HepG2 (cell line): ENCODE results near the gene FOXK2. TPM values are rescaled to one million over a fixed set of nuclear protein-coding genes. Genes with fewer than 3 reads are reported as not detected.

ENCODE experiments used
- ARHGAP35 ChIP-seq: sonication (generic); formaldehyde crosslinking; IDR thresholded peaks from 2 replicates; pipeline ENCODE4 v1.9.0; 2022; ENCODE audit warnings: mild to moderate bottlenecking, inconsistent platforms, moderate library complexity, missing genetic modification reagents, borderline replicate concordance
- HDAC2 ChIP-seq: sonication (generic); formaldehyde crosslinking; IDR thresholded peaks from 2 replicates; pipeline ENCODE4 v1.4.0; 2020; ENCODE audit warnings: missing genetic modification reagents
- IKZF4 ChIP-seq: sonication (generic); formaldehyde crosslinking; IDR thresholded peaks from 2 replicates; pipeline ENCODE4 v1.5.1; 2020; ENCODE audit warnings: borderline replicate concordance, mild to moderate bottlenecking, low read depth, missing genetic modification reagents; ENCODE audit errors: not compliant biosample characterization
- LBX2 ChIP-seq: sonication (generic); formaldehyde crosslinking; IDR thresholded peaks from 2 replicates; pipeline ENCODE4 v1.5.0; 2020; ENCODE audit warnings: missing genetic modification reagents, mild to moderate bottlenecking, borderline replicate concordance
- MED13 ChIP-seq: sonication (generic); formaldehyde crosslinking; IDR thresholded peaks from 2 replicates; pipeline ENCODE4 v1.5.0; 2020; ENCODE audit warnings: missing genetic modification reagents
- PRDM15 ChIP-seq: sonication (generic); formaldehyde crosslinking; IDR thresholded peaks from 2 replicates; pipeline ENCODE4 v1.4.0; 2020; ENCODE audit warnings: missing genetic modification reagents
- PRPF4 ChIP-seq: fragments of 200-400 bp; formaldehyde crosslinking; IDR thresholded peaks from 2 replicates; pipeline ENCODE4 v1.6.1; 2016; ENCODE audit warnings: low read length, low read depth; ENCODE audit not compliant: poor library complexity, severe bottlenecking
- ZNF124 ChIP-seq: sonication (generic); formaldehyde crosslinking; IDR thresholded peaks from 2 replicates; pipeline ENCODE4 v1.4.0; 2020; ENCODE audit warnings: missing genetic modification reagents
- polyA plus RNA-seq, 8 experiments: library from polyadenylated mRNA; depleted of rRNA in 3 of 8; stranded (reverse) in 7 of 8; unstranded in 1 of 8; fragments of >200 nt; fragmentation: Illumina TruSeq in 4 of 8; extraction: Trizol in 4 of 8; gene quantifications; 2 replicates each; pipeline versions ENCODE4 v1.2.1 to v1.2.3, GENCODE V29; 2011 to 2016; ENCODE audit warnings: low read depth in 4 of 8, missing spikeins in 1 of 8, mixed read lengths in 1 of 8; ENCODE audit not compliant: insufficient read depth in 1 of 8
- total RNA-seq, 5 experiments: library from RNA; depleted of rRNA; stranded (reverse); fragments of >200 nt; fragmentation: Illumina TruSeq; extraction: Trizol; gene quantifications; 2 replicates each; pipeline ENCODE4 v1.2.3, GENCODE V29; 2016; ENCODE audit warnings: low read depth in 1 of 5
- TF ChIP-seq, protein P1 (sequence below): sonication (generic); formaldehyde crosslinking; IDR thresholded peaks from 2 replicates; pipeline ENCODE4 v1.4.0; 2020; ENCODE audit warnings: mild to moderate bottlenecking, missing genetic modification reagents
- TF ChIP-seq, protein P2 (sequence below): sonication (generic); formaldehyde crosslinking; IDR thresholded peaks from 2 replicates; pipeline ENCODE4 v1.4.0; 2020; ENCODE audit warnings: missing genetic modification reagents, mild to moderate bottlenecking, borderline replicate concordance
- TF ChIP-seq, protein P3 (sequence below): sonication (generic); formaldehyde crosslinking; IDR thresholded peaks from 2 replicates; pipeline ENCODE4 v1.4.0; 2020; ENCODE audit warnings: missing genetic modification reagents

Gene FOXK2
- total and polyA plus RNA-seq, 2 of the 13 experiments (the other 11 are each of a cell fraction or from before 2014, with no cell fraction given): 67.1 to 67.2 TPM

DNA sequence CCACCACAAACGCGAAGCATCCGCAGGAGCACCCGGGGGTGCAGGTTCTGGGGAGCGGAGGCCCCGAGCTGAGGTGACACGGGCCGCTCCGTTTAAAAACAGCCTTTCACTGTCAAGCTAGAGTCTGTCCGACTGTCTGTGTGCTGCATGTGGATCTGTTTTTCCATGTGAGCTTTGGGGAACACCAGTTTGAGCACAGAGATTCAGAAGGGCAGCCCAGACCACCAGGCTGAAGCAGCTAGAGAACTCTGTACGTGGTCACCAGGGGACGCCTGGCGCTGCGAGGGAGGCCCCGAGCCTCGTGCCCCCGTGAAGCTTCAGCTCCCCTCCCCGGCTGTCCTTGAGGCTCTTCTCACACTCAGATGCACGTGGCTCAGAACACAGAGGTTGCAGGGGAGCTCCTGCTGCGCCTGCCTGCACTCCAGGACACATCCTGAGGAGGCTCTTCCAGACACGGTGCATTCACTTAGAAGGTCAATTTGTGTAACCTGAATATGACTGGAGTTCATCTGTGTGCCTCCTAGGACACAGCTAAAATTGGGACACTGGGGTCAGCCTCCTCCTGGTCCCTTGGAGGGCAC, 15.7 kb upstream of the FOXK2 start (continued):
- TF ChIP-seq, protein P1, sequence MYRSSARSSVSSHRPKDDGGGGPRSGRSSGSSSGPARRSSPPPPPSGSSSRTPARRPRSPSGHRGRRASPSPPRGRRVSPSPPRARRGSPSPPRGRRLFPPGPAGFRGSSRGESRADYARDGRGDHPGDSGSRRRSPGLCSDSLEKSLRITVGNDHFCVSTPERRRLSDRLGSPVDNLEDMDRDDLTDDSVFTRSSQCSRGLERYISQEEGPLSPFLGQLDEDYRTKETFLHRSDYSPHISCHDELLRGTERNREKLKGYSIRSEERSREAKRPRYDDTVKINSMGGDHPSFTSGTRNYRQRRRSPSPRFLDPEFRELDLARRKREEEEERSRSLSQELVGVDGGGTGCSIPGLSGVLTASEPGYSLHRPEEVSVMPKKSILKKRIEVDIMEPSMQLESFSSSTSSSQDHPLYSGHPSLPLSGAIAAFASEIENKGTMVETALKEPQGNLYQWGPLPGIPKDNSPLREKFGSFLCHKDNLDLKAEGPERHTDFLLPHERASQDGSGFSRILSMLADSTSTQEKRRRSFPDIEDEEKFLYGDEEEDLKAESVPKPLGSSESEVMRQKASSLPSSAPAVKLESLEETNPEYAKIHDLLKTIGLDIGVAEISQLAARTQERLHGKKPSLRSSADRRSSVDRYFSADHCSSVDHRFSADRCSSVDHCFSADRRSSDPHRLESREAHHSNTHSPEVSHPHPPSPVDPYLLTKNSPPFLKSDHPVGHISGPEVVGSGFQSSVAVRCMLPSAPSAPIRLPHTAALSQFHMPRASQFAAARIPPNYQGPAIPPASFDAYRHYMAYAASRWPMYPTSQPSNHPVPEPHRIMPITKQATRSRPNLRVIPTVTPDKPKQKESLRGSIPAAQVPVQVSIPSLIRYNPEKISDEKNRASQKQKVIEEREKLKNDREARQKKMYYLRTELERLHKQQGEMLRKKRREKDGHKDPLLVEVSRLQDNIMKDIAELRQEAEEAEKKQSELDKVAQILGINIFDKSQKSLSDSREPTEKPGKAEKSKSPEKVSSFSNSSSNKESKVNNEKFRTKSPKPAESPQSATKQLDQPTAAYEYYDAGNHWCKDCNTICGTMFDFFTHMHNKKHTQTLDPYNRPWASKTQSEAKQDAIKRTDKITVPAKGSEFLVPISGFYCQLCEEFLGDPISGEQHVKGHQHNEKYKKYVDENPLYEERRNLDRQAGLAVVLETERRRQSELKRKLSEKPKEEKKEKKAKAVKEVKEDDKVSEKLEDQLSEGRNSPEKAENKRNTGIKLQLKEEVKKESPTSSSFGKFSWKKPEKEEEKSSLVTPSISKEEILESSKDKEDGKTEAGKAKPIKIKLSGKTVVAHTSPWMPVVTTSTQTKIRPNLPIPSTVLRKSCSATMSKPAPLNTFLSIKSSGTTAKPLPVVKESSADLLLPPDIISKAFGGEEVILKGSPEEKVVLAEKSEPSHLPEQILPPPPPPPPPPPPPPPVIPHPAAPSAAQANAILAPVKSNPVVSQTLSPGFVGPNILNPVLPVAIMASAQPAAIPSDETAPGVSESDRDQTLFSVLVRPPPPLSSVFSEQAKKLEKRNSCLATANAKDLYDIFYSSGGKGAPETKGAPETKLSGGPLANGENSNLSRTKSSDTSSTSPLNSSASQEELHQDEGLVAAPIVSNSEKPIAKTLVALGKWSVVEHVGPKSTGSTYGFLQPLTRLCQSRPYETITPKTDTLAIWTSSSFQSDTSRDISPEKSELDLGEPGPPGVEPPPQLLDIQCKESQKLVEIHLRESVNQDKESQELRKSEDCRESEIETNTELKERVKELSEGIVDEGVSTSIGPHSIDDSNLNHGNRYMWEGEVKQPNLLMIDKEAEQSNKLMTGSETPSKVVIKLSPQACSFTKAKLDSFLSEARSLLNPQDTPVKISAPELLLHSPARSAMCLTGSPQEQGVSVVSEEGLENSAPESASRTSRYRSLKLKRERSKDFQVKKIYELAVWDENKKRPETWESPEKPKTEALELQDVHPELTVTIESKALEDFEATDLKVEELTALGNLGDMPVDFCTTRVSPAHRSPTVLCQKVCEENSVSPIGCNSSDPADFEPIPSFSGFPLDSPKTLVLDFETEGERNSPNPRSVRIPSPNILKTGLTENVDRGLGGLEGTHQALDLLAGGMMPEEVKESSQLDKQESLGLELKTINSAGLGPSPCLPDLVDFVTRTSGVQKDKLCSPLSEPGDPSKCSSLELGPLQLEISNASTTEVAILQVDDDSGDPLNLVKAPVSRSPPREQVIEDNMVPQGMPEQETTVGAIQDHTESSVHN (CRISPR knock-in tag): peak; percentile 91; the same call in 1 of the 2 replicates
- TF ChIP-seq, protein P2, sequence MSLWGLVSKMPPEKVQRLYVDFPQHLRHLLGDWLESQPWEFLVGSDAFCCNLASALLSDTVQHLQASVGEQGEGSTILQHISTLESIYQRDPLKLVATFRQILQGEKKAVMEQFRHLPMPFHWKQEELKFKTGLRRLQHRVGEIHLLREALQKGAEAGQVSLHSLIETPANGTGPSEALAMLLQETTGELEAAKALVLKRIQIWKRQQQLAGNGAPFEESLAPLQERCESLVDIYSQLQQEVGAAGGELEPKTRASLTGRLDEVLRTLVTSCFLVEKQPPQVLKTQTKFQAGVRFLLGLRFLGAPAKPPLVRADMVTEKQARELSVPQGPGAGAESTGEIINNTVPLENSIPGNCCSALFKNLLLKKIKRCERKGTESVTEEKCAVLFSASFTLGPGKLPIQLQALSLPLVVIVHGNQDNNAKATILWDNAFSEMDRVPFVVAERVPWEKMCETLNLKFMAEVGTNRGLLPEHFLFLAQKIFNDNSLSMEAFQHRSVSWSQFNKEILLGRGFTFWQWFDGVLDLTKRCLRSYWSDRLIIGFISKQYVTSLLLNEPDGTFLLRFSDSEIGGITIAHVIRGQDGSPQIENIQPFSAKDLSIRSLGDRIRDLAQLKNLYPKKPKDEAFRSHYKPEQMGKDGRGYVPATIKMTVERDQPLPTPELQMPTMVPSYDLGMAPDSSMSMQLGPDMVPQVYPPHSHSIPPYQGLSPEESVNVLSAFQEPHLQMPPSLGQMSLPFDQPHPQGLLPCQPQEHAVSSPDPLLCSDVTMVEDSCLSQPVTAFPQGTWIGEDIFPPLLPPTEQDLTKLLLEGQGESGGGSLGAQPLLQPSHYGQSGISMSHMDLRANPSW (CRISPR knock-in tag): no peak
- TF ChIP-seq, protein P3, sequence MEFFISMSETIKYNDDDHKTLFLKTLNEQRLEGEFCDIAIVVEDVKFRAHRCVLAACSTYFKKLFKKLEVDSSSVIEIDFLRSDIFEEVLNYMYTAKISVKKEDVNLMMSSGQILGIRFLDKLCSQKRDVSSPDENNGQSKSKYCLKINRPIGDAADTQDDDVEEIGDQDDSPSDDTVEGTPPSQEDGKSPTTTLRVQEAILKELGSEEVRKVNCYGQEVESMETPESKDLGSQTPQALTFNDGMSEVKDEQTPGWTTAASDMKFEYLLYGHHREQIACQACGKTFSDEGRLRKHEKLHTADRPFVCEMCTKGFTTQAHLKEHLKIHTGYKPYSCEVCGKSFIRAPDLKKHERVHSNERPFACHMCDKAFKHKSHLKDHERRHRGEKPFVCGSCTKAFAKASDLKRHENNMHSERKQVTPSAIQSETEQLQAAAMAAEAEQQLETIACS (CRISPR knock-in tag): no peak
- TF ChIP-seq IKZF4: peak; percentile 94
- TF ChIP-seq ZNF124 (CRISPR knock-in tag): no peak
- peak; percentile 85; the same call in 1 of the 2 replicates for TF ChIP-seq LBX2 (CRISPR knock-in tag)
- no peak; the same call in none of the 2 replicates for TF ChIP-seq ARHGAP35
- TF ChIP-seq PRPF4: no peak
- 0 out of 2 replicates have a peak, but pooled peaks have one; percentile 49 for TF ChIP-seq MED13
- TF ChIP-seq PRDM15: no peak
- TF ChIP-seq HDAC2 (CRISPR knock-in tag): peak; percentile 60; the same call in 1 of the 2 replicates
